GM12891 (cell line): ENCODE data around the gene MRAP.

ENCODE experiments used
- POLR2A ChIP-seq: IDR thresholded peaks from 2 replicates; pipeline ENCODE4 v1.6.1; 2011; ENCODE audit warnings: low read depth, low read length, control low read depth
- POLR2AphosphoS5 ChIP-seq: IDR thresholded peaks from 2 replicates; pipeline ENCODE4 v1.6.1; 2011; ENCODE audit warnings: low read depth, low read length, control low read depth

DNA sequence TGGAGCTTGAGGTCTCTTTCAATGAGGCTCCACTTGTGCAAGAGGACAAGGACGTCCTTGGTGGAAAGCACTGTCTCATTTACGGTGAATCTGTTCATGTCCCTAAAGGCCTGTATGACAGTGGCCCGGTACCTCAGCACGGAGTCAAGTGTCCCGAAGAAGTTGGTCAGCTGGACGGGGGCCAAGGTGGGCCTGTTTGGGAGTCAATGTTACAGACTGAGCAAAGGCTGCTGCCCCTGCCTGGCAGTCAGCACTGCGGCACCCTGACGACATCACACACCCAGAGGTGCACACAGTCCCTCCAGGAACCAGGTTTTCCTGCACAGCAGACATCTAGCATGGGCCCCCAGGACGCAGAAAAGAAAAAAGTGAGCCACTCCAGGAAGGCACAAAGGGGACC is 19.1 kb downstream of the MRAP start:
- TF ChIP-seq POLR2A (no peak), POLR2AphosphoS5 (no peak)
